ENCODE data around the gene ACKR3. TPM values are rescaled to one million over a fixed set of nuclear protein-coding genes. Genes with fewer than 3 reads are reported as not detected.
A peak's percentile ranks its signal among the peaks of the same experiment; 100 is the strongest.

ACKR3 gene
- total RNA-seq (2013; cell fraction: nucleolus; rRNA removed): 179 and 190 TPM in 2 replicates
- total RNA-seq (2014; rRNA removed): 6.7 and 10.0 TPM in 2 replicates
- 3.0 and 4.8 TPM in 2 replicates for total RNA-seq (2014; rRNA removed; fragmentation: Illumina TruSeq; extraction: Trizol)
- 7.0 and 7.4 TPM in 2 replicates for total RNA-seq (2021)
- polyA plus RNA-seq (2011; ENCODE audit: low read depth): 13.1 TPM
- polyA plus RNA-seq (2011; rRNA removed): 79.2 and 154 TPM in 2 replicates
- polyA plus RNA-seq (2011; cell fraction: cytosol; rRNA removed): 198 and 252 TPM in 2 replicates
- 175 and 259 TPM in 2 replicates for polyA plus RNA-seq (2011; cell fraction: nucleus; rRNA removed)
- polyA plus RNA-seq (2012): 12.5 and 14.4 TPM in 2 replicates
- 8.4 and 11.1 TPM in 2 replicates for polyA plus RNA-seq (2014; fragmentation: Illumina TruSeq; extraction: Trizol)
- polyA plus RNA-seq (2014; fragmentation: Nextera tagmentation; extraction: Ambion mirVana): 1 to 10 TPM; 3.1 to 3.8 TPM
- polyA plus RNA-seq (2014; rRNA removed): 7.7 and 9.5 TPM in 2 replicates
- polyA plus RNA-seq (2016; fragmentation: Nextera tagmentation; extraction: Ambion mirVana): 1 to 10 TPM; 6.1 to 6.2 TPM
- polyA minus RNA-seq (2011; rRNA and poly(A)+ RNA removed): 349 and 417 TPM in 2 replicates
- 24.4 and 33.4 TPM in 2 replicates for polyA minus RNA-seq (2011; cell fraction: cytosol; rRNA and poly(A)+ RNA removed)
- 62.5 and 74.1 TPM in 2 replicates for polyA minus RNA-seq (2011; cell fraction: nucleus; rRNA and poly(A)+ RNA removed)
- percentile 99 among the genes with signal in this experiment for Bru-seq, nascent RNA
- percentile 80 among the genes with signal in this experiment for BruChase-seq, experiment 1, labeled RNA remaining after a 6-hour chase
- BruChase-seq, experiment 2, labeled RNA remaining after a 2-hour chase: percentile 83 among the genes with signal in this experiment
- long read RNA-seq, experiment 1, transcript ACKR3-201 (2 exons, 2,203 nt): major isoform, 5 of 8 reads
- long read RNA-seq, experiment 1, partial matches to known transcripts: 2 of 8 reads
- long read RNA-seq, experiment 1, other reads (novel, unspliced or antisense): 1 of 8 reads
- long read RNA-seq, experiment 2, partial matches to known transcripts: 0 of 12 reads
- long read RNA-seq, experiment 2, other reads (novel, unspliced or antisense): 10 of 12 reads

DNA sequence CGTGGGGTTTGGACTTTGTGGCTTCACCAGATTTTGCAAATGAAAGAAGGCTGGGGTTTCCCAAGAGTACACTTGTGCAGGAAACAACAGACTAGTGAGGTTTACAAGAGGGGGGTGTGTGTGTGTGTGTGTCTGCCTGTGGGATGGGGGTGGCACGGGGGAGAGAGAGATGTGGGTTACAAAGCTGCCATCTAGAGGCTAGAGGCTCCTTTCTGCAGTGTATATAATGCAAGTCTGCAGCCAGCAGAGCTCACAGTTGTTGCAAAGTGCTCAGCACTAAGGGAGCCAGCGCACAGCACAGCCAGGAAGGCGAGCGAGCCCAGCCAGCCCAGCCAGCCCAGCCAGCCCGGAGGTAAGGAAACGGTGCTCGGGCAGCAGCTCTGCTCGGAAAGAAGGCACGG is at the start of gene ACKR3:
TSS of gene ACKR3 (plus strand) at position 253 of the 401 bp plus-strand sequence. CDS start 10,641 bp downstream, outside the sequence.
- WGBS (ENCODE audit: insufficient coverage, insufficient replicate concordance, low lambda C conversion rate, missing lambda C conversion rate): 0% methylated on average over 10 of the region's 10 CpGs
- Histone ChIP-seq H3K36me3 (ENCODE audit: control insufficient read depth in 2 of 2, insufficient read depth in 2 of 2, low read length in 1 of 2) (no peaks in the 10 kb centered on the region; a peak in 1 of 4 replicates), H3K4me2 (ENCODE audit: control insufficient read depth, insufficient read depth) (peak within 1 kb of the TSS; percentile 83), H3K9me3 (replicated peaks; ENCODE audit: control insufficient read depth, insufficient read depth, low read length) (no peaks in the 10 kb centered on the region), H3K79me2 (ENCODE audit: control insufficient read depth, insufficient read depth, low read length) (peaks cover 26% of the 10 kb centered on the region), H2AFZ (ENCODE audit: control insufficient read depth, low read depth, low read length) (peak within 1 kb of the TSS; percentile 19), H3K9ac (ENCODE audit: control insufficient read depth, insufficient read depth, low read length) (peak within 1 kb of the TSS; percentile 56), H3K27me3 (replicated peaks in 1 of 2; ENCODE audit: control insufficient read depth in 2 of 2, insufficient read depth in 2 of 2, low read length in 1 of 2) (no peaks in the 10 kb centered on the region), H3K4me1 (ENCODE audit: control insufficient read depth, insufficient read depth, low read length) (peaks cover 21% of the 10 kb centered on the region), H3K4me3 (peak within 1 kb of the TSS; percentile 73), H4K20me1 (ENCODE audit: control insufficient read depth, insufficient read depth) (peaks cover under 1% of the 10 kb centered on the region; the same call in 1 of the 2 replicates), H3K27ac (ENCODE audit: control insufficient read depth, insufficient read depth) (peak within 1 kb of the TSS; percentile 77)
- intact Hi-C loops (cut with micrococcal nuclease; ENCODE audit: unreplicated experiment) (loop anchor here (1.0 to 2.0 kb wide), 5 partner anchors 17 to 491 kb away; no protein-coding TSS in a partner anchor), in situ Hi-C loops (cut with MboI) (loop anchor here (5.0 kb wide), 1 partner anchor 52 kb away; no protein-coding TSS in a partner anchor)
- POLR2A ChIA-PET: interaction anchor here (0.7 to 4.4 kb wide), 11 partner anchors 11 to 490 kb away, joined by 3 to 32 read pairs (median 5); no protein-coding TSS in a partner anchor
- peak; percentile 89 for DNase-seq (ENCODE audit: low read depth, low spot score)
- SMC1A ChIA-PET (ENCODE audit: uncharacterized antibody, unreplicated experiment): interaction anchor here (0.6 to 5.6 kb wide), 36 partner anchors 11 to 553 kb away, joined by 3 to 230 read pairs (median 4); partner anchors contain the start of gene COPS8
- BruUV-seq (replicated peaks): no TSS peak
- CTCF ChIA-PET: interaction anchor here (0.7 to 5.0 kb wide), 30 partner anchors 9 to 803 kb away, joined by 3 to 300 read pairs (median 6); no protein-coding TSS in a partner anchor
- peak; percentile 79 for FAIRE-seq
- RAD21 ChIA-PET (ENCODE audit: unreplicated experiment): interaction anchor here (0.7 to 6.7 kb wide), 30 partner anchors 9 to 1539 kb away, joined by 3 to 275 read pairs (median 7); partner anchors contain the start of gene COPS8
- peak; percentile 92 for ATAC-seq
- TF ChIP-seq EGR1 (IDR thresholded peaks at IDR 0.05; ENCODE audit: borderline replicate concordance in 1 of 2, low read depth in 2 of 2, low read length in 2 of 2): peak in 1 of 2 experiments; percentile 47; a peak in 1 of 3 replicates
- TF ChIP-seq, protein P1, sequence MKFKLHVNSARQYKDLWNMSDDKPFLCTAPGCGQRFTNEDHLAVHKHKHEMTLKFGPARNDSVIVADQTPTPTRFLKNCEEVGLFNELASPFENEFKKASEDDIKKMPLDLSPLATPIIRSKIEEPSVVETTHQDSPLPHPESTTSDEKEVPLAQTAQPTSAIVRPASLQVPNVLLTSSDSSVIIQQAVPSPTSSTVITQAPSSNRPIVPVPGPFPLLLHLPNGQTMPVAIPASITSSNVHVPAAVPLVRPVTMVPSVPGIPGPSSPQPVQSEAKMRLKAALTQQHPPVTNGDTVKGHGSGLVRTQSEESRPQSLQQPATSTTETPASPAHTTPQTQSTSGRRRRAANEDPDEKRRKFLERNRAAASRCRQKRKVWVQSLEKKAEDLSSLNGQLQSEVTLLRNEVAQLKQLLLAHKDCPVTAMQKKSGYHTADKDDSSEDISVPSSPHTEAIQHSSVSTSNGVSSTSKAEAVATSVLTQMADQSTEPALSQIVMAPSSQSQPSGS (IDR thresholded peaks at IDR 0.05; ENCODE audit: low read length): peak; percentile 81
- TF ChIP-seq, protein P2, sequence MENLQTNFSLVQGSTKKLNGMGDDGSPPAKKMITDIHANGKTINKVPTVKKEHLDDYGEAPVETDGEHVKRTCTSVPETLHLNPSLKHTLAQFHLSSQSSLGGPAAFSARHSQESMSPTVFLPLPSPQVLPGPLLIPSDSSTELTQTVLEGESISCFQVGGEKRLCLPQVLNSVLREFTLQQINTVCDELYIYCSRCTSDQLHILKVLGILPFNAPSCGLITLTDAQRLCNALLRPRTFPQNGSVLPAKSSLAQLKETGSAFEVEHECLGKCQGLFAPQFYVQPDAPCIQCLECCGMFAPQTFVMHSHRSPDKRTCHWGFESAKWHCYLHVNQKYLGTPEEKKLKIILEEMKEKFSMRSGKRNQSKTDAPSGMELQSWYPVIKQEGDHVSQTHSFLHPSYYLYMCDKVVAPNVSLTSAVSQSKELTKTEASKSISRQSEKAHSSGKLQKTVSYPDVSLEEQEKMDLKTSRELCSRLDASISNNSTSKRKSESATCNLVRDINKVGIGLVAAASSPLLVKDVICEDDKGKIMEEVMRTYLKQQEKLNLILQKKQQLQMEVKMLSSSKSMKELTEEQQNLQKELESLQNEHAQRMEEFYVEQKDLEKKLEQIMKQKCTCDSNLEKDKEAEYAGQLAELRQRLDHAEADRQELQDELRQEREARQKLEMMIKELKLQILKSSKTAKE (IDR thresholded peaks at IDR 0.05; ENCODE audit: low read depth, poor library complexity, severe bottlenecking): peak; percentile 95
- peak; percentile 71; the same call in 1 of the 2 replicates for TF ChIP-seq YY1 (IDR thresholded peaks at IDR 0.05; ENCODE audit: low read depth, low read length)
- TF ChIP-seq, protein P3, sequence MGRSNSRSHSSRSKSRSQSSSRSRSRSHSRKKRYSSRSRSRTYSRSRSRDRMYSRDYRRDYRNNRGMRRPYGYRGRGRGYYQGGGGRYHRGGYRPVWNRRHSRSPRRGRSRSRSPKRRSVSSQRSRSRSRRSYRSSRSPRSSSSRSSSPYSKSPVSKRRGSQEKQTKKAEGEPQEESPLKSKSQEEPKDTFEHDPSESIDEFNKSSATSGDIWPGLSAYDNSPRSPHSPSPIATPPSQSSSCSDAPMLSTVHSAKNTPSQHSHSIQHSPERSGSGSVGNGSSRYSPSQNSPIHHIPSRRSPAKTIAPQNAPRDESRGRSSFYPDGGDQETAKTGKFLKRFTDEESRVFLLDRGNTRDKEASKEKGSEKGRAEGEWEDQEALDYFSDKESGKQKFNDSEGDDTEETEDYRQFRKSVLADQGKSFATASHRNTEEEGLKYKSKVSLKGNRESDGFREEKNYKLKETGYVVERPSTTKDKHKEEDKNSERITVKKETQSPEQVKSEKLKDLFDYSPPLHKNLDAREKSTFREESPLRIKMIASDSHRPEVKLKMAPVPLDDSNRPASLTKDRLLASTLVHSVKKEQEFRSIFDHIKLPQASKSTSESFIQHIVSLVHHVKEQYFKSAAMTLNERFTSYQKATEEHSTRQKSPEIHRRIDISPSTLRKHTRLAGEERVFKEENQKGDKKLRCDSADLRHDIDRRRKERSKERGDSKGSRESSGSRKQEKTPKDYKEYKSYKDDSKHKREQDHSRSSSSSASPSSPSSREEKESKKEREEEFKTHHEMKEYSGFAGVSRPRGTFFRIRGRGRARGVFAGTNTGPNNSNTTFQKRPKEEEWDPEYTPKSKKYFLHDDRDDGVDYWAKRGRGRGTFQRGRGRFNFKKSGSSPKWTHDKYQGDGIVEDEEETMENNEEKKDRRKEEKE (IDR thresholded peaks at IDR 0.05): no peak
- no peak for TF ChIP-seq ZZZ3 (IDR thresholded peaks at IDR 0.05; ENCODE audit: control insufficient read depth, insufficient read length, low read depth)
- no peak for TF ChIP-seq CHD1 (IDR thresholded peaks at IDR 0.05; ENCODE audit: low read depth, low read length)
- TF ChIP-seq IKZF1 (conservative IDR thresholded peaks at IDR 0.05): peak; percentile 87
- TF ChIP-seq IKZF2 (IDR thresholded peaks at IDR 0.05): peak; percentile 95 to 96
- TF ChIP-seq SMC3 (IDR thresholded peaks at IDR 0.05; ENCODE audit: borderline replicate concordance, low read length): peak; percentile 79
- peak; percentile 93 for TF ChIP-seq ATF7 (IDR thresholded peaks at IDR 0.05; ENCODE audit: low read depth)
- peak; percentile 71 for TF ChIP-seq MEF2A (IDR thresholded peaks at IDR 0.05; ENCODE audit: insufficient read depth, low read depth, low read length)
